Right atrium auricular region (tissue), 2 donors: Measurements from ENCODE around the gene MPP3. TPM values are rescaled to one million over a fixed set of nuclear protein-coding genes. Genes with fewer than 3 reads are reported as not detected.

Experiments used
- DNase-seq: peaks from one replicate; pipeline ENCODE4 v3.0.0-alpha.2; 2019; ENCODE audit warnings: low spot score
- H3K27ac ChIP-seq, 2 donors: fragments of 200-600 bp; sonication (generic); 1 replicate in 1 of 2; 2 replicates in 1 of 2; pipeline ENCODE4 v1.5.1; 2016 to 2019
- H3K27me3 ChIP-seq, 2 donors: fragments of 200-600 bp; sonication (generic); one replicate each; pipeline versions ENCODE4 v1.5.1 to v1.6.0; 2017 to 2019
- H3K36me3 ChIP-seq: fragments of 200-600 bp; sonication (generic); one replicate; pipeline ENCODE4 v1.5.1; 2016
- H3K4me1 ChIP-seq, 2 donors: fragments of 200-600 bp; sonication (generic); one replicate each; pipeline versions ENCODE4 v1.5.1 to v1.6.0; 2017 to 2019
- H3K4me3 ChIP-seq, 2 donors: fragments of 200-600 bp; sonication (generic); 1 replicate in 1 of 2; 2 replicates in 1 of 2; pipeline ENCODE4 v1.5.1; 2017 to 2019; ENCODE audit warnings: mild to moderate bottlenecking in 1 of 2, moderate library complexity in 1 of 2
- H3K9me3 ChIP-seq, 2 donors: fragments of 200-600 bp; sonication (generic); one replicate each; pipeline ENCODE4 v1.5.1; 2019
- CTCF ChIP-seq, 2 donors: fragments of 200-600 bp; sonication (generic); IDR thresholded peaks; one replicate each; pipeline ENCODE4 v1.5.1; 2019; ENCODE audit warnings: antibody characterized with exemption in 2 of 2
- total RNA-seq, 2 donors: library from RNA; depleted of rRNA; stranded (reverse); fragments of >200 nt; gene quantifications; one replicate each; pipeline ENCODE4 v1.1.0, GENCODE V29; 2016

The MPP3 gene
- total RNA-seq, 2 donors from 2014 or later, result 35.0 to 36.2 TPM

DNA sequence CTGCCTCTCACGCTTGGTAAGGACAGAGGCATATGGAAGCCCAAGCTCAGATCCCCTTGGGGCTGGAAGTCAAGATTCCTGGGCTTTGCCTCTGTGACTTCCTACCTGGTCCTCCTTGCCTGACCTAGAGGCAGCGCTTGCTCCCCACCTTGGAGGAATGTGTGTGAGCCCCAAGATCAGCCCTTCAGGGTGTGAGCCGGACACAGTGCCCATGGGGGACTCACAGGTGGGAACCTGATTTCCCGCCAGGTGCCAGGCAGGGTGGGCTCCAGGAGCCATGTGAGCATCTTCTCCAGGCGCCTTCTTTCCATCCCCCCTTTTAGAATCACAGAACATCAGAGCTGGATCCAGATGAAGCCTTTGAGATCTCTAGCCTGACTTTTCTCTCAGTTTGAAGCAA is 24.2 kb upstream of the MPP3 start:
- Histone ChIP-seq H3K4me1 (peaks cover 0 to 47% of the 10 kb centered on the region in 2 donors), H3K36me3 (no peaks in the 10 kb centered on the region), H3K27ac (peak overlapping the region; percentile 4 to 33), H3K9me3 (no peaks in the 10 kb centered on the region), H3K27me3 (no peaks in the 10 kb centered on the region), H3K4me3 (no peak overlapping the region)
- TF ChIP-seq CTCF (IDR thresholded peaks at IDR 0.05), result no peak
- no peak for DNase-seq

DNA sequence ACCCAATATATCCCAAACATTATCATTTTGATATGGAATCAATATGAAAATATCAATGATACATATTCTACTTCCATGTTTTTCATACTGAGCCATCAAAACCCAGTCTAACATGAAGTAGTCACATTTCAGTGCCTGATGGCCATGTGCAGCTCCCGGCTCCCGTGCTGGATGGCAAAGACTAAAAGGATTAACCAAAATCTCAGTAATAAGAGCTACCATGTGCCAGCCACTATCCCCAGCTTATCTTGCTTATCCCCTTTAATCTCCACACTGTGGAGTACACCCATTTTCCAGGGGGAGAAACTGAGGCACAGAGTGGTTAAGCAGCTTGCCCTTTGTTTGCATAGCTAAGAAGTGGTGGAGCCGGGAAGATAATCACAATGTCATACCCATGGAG is 23.2 kb upstream of the MPP3 start:
- Histone ChIP-seq H3K4me1 (peaks cover 0 to 37% of the 10 kb centered on the region in 2 donors), H3K27ac (no peak overlapping the region), H3K4me3 (no peak overlapping the region), H3K9me3 (no peaks in the 10 kb centered on the region), H3K27me3 (no peaks in the 10 kb centered on the region), H3K36me3 (no peaks in the 10 kb centered on the region)
- no peak for TF ChIP-seq CTCF (IDR thresholded peaks at IDR 0.05)
- DNase-seq, result no peak

GRCh38 chr17:43855061-43855460 is 22.1 kb upstream of the MPP3 start:
- no peaks in the 10 kb centered on the region for H3K27me3 ChIP-seq
- no peaks in the 10 kb centered on the region for H3K36me3 ChIP-seq
- TF ChIP-seq CTCF (IDR thresholded peaks at IDR 0.05), result no peak
- peaks cover 0 to 26% of the 10 kb centered on the region in 2 donors for H3K4me1 ChIP-seq
- H3K4me3 ChIP-seq, result no peak overlapping the region
- no peak for DNase-seq
- H3K27ac ChIP-seq, result no peak overlapping the region
- no peaks in the 10 kb centered on the region for H3K9me3 ChIP-seq

GRCh38 chr17:43854498-43854897 is 21.6 kb upstream of the MPP3 start:
- H3K27me3 ChIP-seq, result no peaks in the 10 kb centered on the region
- peaks cover 0 to 20% of the 10 kb centered on the region in 2 donors for H3K4me1 ChIP-seq
- H3K27ac ChIP-seq, result no peak overlapping the region
- no peak for TF ChIP-seq CTCF (IDR thresholded peaks at IDR 0.05)
- no peaks in the 10 kb centered on the region for H3K36me3 ChIP-seq
- no peak overlapping the region for H3K4me3 ChIP-seq
- no peaks in the 10 kb centered on the region for H3K9me3 ChIP-seq
- DNase-seq, result no peak

DNA sequence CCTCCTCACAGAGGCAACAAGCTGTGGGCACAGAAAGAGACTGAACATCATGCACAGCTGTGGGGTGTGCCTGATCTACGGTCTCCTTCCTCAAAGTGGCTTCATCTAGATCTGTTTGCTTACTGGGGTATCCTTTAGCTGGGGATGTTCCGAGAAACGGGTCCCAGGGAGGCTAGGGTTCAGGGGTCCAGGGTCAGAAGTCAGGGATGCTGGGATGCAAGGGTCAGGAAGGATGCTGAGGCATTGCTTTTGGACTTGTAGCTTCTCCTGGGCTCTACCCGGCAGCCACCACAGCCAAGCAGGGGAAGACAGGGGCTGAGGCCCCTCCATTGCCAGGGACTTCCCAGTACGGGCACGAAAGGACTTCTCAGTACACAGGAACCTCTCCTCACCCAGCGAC is 20.6 kb upstream of the MPP3 start:
- H3K9me3 ChIP-seq, result no peaks in the 10 kb centered on the region
- no peaks in the 10 kb centered on the region for H3K36me3 ChIP-seq
- H3K27me3 ChIP-seq, result no peaks in the 10 kb centered on the region
- peaks cover 0 to 14% of the 10 kb centered on the region in 2 donors for H3K4me1 ChIP-seq
- DNase-seq, result no peak
- no peak overlapping the region for H3K27ac ChIP-seq
- no peak overlapping the region for H3K4me3 ChIP-seq
- TF ChIP-seq CTCF (IDR thresholded peaks at IDR 0.05), result no peak

- Histone ChIP-seq H3K27ac (no peak overlapping the region), H3K9me3 (no peaks in the 10 kb centered on the region), H3K27me3 (no peaks in the 10 kb centered on the region), H3K36me3 (no peaks in the 10 kb centered on the region), H3K4me1 (peaks cover 0 to 8% of the 10 kb centered on the region in 2 donors), H3K4me3 (no peak overlapping the region)
- no peak for TF ChIP-seq CTCF (IDR thresholded peaks at IDR 0.05)
- DNase-seq, result no peak
Observed at GRCh38 chr17:43852571-43852970, 19.6 kb upstream of the MPP3 start.
